HCT116 (cell line): ENCODE data around the gene TMEM254. TPM values are rescaled to one million over a fixed set of nuclear protein-coding genes. Genes with fewer than 3 reads are reported as not detected.

Source experiments
- ATAC-seq: fragments of 200-7000 bp; cut with Tn5 transposase; 2 replicates; pipeline ENCODE4 v1.9.1; 2020; ENCODE audit warnings: mild to moderate bottlenecking, moderate library complexity
- BruUV-seq: library from RNA; stranded (reverse); fragments of 400-500 nt; replicated peaks from 2 replicates; lab custom pipeline; 2021; lab: Mats Ljungman, UMichigan
- CTCF ChIA-PET: fragments of 300-600 bp; sonication (Branson Sonifier 250); formaldehyde crosslinking; loops from one replicate; lab custom pipeline; 2021; ENCODE audit warnings: antibody characterized with exemption; lab: Charles Lee
- POLR2A ChIA-PET: fragments of 300-600, 350-600 bp; sonication (Branson Sonifier 250); formaldehyde crosslinking; loops from one replicate; lab custom pipeline; 2021; ENCODE audit warnings: antibody characterized with exemption; lab: Charles Lee
- RAD21 ChIA-PET, 2 experiments: fragments of 300-600 bp; sonication (Branson Sonifier 250); formaldehyde crosslinking; loops; one replicate each; lab custom pipeline; 2023; ENCODE audit warnings: low total read pairs in 2 of 2; ENCODE audit not compliant: uncharacterized antibody in 2 of 2, unreplicated experiment in 2 of 2, low non-redundant PET in 1 of 2; lab: Charles Lee
- DNase-seq: peaks from one replicate; pipeline ENCODE4 v3.0.0-alpha.2; 2010; ENCODE audit warnings: low read depth, low spot score
- H2AFZ ChIP-seq: fragments of 200-600 bp; shearing (Covaris generic), sonication (generic); 2 replicates; pipeline ENCODE4 v1.6.1; 2017; ENCODE audit warnings: low read depth, mixed run types, mixed read lengths, antibody characterized with exemption, low read length; ENCODE audit not compliant: poor library complexity, severe bottlenecking
- H3K27ac ChIP-seq: 2 replicates; pipeline ENCODE4 v1.5.1; 2012; ENCODE audit warnings: low read depth, low read length
- H3K27me3 ChIP-seq: fragments of 200-600 bp; sonication (generic); 2 replicates; pipeline ENCODE4 v1.6.1; 2016; ENCODE audit warnings: mixed run types, low read length, mixed read lengths; ENCODE audit not compliant: insufficient read depth
- H3K36me3 ChIP-seq, 2 experiments: fragments of 200-500 bp in 1 of 2; fragments of 200-600 bp in 1 of 2; sonication (Bioruptor generic) in 1 of 2; sonication (generic) in 1 of 2; 2 replicates each; pipeline versions ENCODE4 v1.5.1 to v1.6.1; 2014 to 2016; ENCODE audit warnings: low read length in 2 of 2, inconsistent platforms in 1 of 2, mixed read lengths in 1 of 2, mixed run types in 1 of 2; ENCODE audit not compliant: insufficient read depth in 2 of 2, control insufficient read depth in 1 of 2
- H3K4me1 ChIP-seq, 2 experiments: fragments of 200-600 bp in 1 of 2; sonication (generic) in 1 of 2; 2 replicates each; pipeline versions ENCODE4 v1.5.1 to v1.6.1; 2012 to 2017; ENCODE audit warnings: low read length in 2 of 2, inconsistent platforms in 1 of 2, mild to moderate bottlenecking in 1 of 2, mixed read lengths in 1 of 2, mixed run types in 1 of 2, moderate library complexity in 1 of 2; ENCODE audit not compliant: insufficient read depth in 2 of 2, control insufficient read depth in 1 of 2
- H3K4me2 ChIP-seq: fragments of 200-600 bp; sonication (generic); 2 replicates; pipeline ENCODE4 v1.6.1; 2017; ENCODE audit warnings: mixed run types, low read length, mixed read lengths
- H3K4me3 ChIP-seq, 2 experiments: fragments of 200-600 bp in 1 of 2; sonication (generic) in 1 of 2; replicated peaks in 1 of 2; 2 replicates each; pipeline ENCODE4 v1.5.1; 2011 to 2016; ENCODE audit warnings: low read length in 2 of 2, control low read depth in 1 of 2, low read depth in 1 of 2, mild to moderate bottlenecking in 1 of 2, mixed read lengths in 1 of 2, mixed run types in 1 of 2
- H3K79me2 ChIP-seq: fragments of 200-600 bp; sonication (generic); 2 replicates; pipeline ENCODE4 v1.6.1; 2017; ENCODE audit warnings: mild to moderate bottlenecking, mixed run types, low read length, moderate library complexity, mixed read lengths; ENCODE audit not compliant: insufficient read depth
- H3K9ac ChIP-seq: fragments of 200-600 bp; sonication (generic); 2 replicates; pipeline ENCODE4 v1.6.1; 2016; ENCODE audit warnings: low read length, mixed read lengths
- H3K9me2 ChIP-seq: fragments of 200-600 bp; sonication (generic), shearing (Covaris generic); 2 replicates; pipeline ENCODE4 v1.6.1; 2017; ENCODE audit warnings: mixed run types, mild to moderate bottlenecking, moderate library complexity; ENCODE audit not compliant: insufficient read depth
- H3K9me3 ChIP-seq, 2 experiments: fragments of 200-500 bp in 1 of 2; fragments of 200-600 bp in 1 of 2; sonication (Bioruptor generic) in 1 of 2; sonication (generic) in 1 of 2; 2 replicates each; pipeline ENCODE4 v1.6.1; 2014 to 2017; ENCODE audit warnings: low read length in 2 of 2, mixed read lengths in 2 of 2, inconsistent platforms in 1 of 2, low read depth in 1 of 2, mild to moderate bottlenecking in 1 of 2, mixed run types in 1 of 2, moderate library complexity in 1 of 2; ENCODE audit not compliant: control insufficient read depth in 1 of 2, insufficient read depth in 1 of 2
- H4K20me1 ChIP-seq: fragments of 200-600 bp; sonication (generic), shearing (Covaris generic); 2 replicates; pipeline ENCODE4 v1.6.1; 2017; ENCODE audit warnings: mixed run types, mild to moderate bottlenecking, moderate library complexity; ENCODE audit not compliant: insufficient read depth
- ATF3 ChIP-seq: IDR thresholded peaks from 2 replicates; pipeline ENCODE4 v1.6.1; 2012
- CTCF ChIP-seq, 3 experiments: fragments of 200-600 bp in 1 of 3; sonication (generic) in 1 of 3; IDR thresholded peaks in 2 of 3; conservative IDR thresholded peaks in 1 of 3; 2 replicates each; pipeline ENCODE4 v1.5.1; 2012 to 2017; ENCODE audit warnings: low read depth in 2 of 3, low read length in 2 of 3, antibody characterized with exemption in 1 of 3, borderline replicate concordance in 1 of 3, control low read depth in 1 of 3, mild to moderate bottlenecking in 1 of 3, mixed read lengths in 1 of 3, mixed run types in 1 of 3, moderate library complexity in 1 of 3; ENCODE audit not compliant: insufficient read depth in 1 of 3
- EGR1 ChIP-seq: IDR thresholded peaks from 2 replicates; pipeline ENCODE4 v1.6.1; 2012; ENCODE audit warnings: low read depth
- ELF1 ChIP-seq: IDR thresholded peaks from 2 replicates; pipeline ENCODE4 v1.6.1; 2012; ENCODE audit warnings: low read depth, borderline replicate concordance
- EZH2 ChIP-seq: fragments of 200-600 bp; sonication (generic); IDR thresholded peaks from 2 replicates; pipeline ENCODE4 v1.6.1; 2017; ENCODE audit warnings: antibody characterized with exemption, mixed run types
- POLR2A ChIP-seq: IDR thresholded peaks from 2 replicates; pipeline ENCODE4 v1.7.0; 2011; ENCODE audit warnings: borderline replicate concordance; ENCODE audit not compliant: insufficient read depth, insufficient read length; ENCODE audit errors: extremely low read depth
- POLR2AphosphoS5 ChIP-seq: IDR thresholded peaks from 2 replicates; pipeline ENCODE4 v1.6.1; 2011; ENCODE audit warnings: mild to moderate bottlenecking, low read depth, low read length, moderate library complexity
- SIN3A ChIP-seq: IDR thresholded peaks from 2 replicates; pipeline ENCODE4 v1.6.1; 2012; ENCODE audit warnings: low read depth
- SP1 ChIP-seq: IDR thresholded peaks from 2 replicates; pipeline ENCODE4 v1.6.1; 2012; ENCODE audit warnings: low read depth
- ZBTB33 ChIP-seq: IDR thresholded peaks from 2 replicates; pipeline ENCODE4 v1.6.1; 2011; ENCODE audit warnings: mild to moderate bottlenecking, low read length, moderate library complexity; ENCODE audit not compliant: insufficient replicate concordance; ENCODE audit errors: extremely low read depth
- ZFX ChIP-seq: fragments of 450-650 bp; IDR thresholded peaks from 2 replicates; pipeline ENCODE4 v1.6.1; 2017
- intact Hi-C: fragments of 100-400 bp; cut with micrococcal nuclease; formaldehyde crosslinking; loops from 2 replicates; pipeline ENCODE4 v1.10.0; 2022
- total RNA-seq: library from RNA; stranded (reverse); gene quantifications from one replicate; pipeline ENCODE4 v1.2.1, GENCODE V29; 2021; ENCODE audit not compliant: unreplicated experiment

Gene TMEM254
- total RNA-seq, 1 experiment from 2014 or later: 12.1 TPM

- DNase-seq: no peak
- no TSS peak for BruUV-seq
- Histone ChIP-seq H3K36me3 (no peaks in the 10 kb centered on the region), H3K4me2 (no peak overlapping the region), H2AFZ (no peak overlapping the region), H3K4me1 (no peaks in the 10 kb centered on the region; a peak in 1 of 4 replicates), H3K9me2 (no peaks in the 10 kb centered on the region), H3K27ac (no peak overlapping the region), H4K20me1 (no peaks in the 10 kb centered on the region), H3K4me3 (no peak overlapping the region), H3K9me3 (no peaks in the 10 kb centered on the region), H3K9ac (no peak overlapping the region)
- ChIA-PET CTCF (interaction anchor here (2.0 kb wide), 1 partner anchor 10 kb away, joined by 16 read pairs; no protein-coding TSS in a partner anchor), RAD21 (no interaction called here), POLR2A (no interaction called here)
- intact Hi-C loops: loop anchor here (10.0 kb wide), 2 partner anchors 168 to 198 kb away; no protein-coding TSS in a partner anchor
- TF ChIP-seq ATF3 (no peak), SIN3A (no peak), ZBTB33 (no peak), ZFX (no peak), ELF1 (no peak), POLR2AphosphoS5 (no peak), EZH2 (no peak), CTCF (IDR thresholded peaks at IDR 0.05 in 2 of 3, conservative IDR thresholded peaks at IDR 0.05 in 1 of 3; ENCODE audit: borderline replicate concordance in 1 of 3, insufficient read depth in 1 of 3, low read depth in 2 of 3, low read length in 2 of 3) (no peak), EGR1 (no peak), SP1 (no peak), POLR2A (no peak)
- TF ChIP-seq, all 23 proteins: peak for 0
- Histone ChIP-seq H3K79me2 (no peaks in the 10 kb centered on the region), H3K27me3 (no peaks in the 10 kb centered on the region)
- ATAC-seq: no peak
Observed at GRCh38 chr10:80057171-80057570, 21.3 kb upstream of the TMEM254 start.
